Adrenal gland (tissue), 5 donors: Measurements from ENCODE around the gene AK8.

ENCODE experiments used
- CTCF ChIP-seq, 6 experiments: fragments of 450-650 bp in 4 of 6; fragments of 200-600 bp in 2 of 6; sonication (generic) in 1 of 6; IDR thresholded peaks; 1 replicate in 5 of 6; 2 replicates in 1 of 6; pipeline versions ENCODE4 v1.5.1 to v1.8.0; 2016 to 2021; ENCODE audit warnings: antibody characterized with exemption in 6 of 6, mild to moderate bottlenecking in 2 of 6, moderate library complexity in 1 of 6
- POLR2A ChIP-seq, 2 donors: fragments of 450-650 bp; IDR thresholded peaks; one replicate each; pipeline ENCODE4 v1.6.1; 2017; ENCODE audit warnings: antibody characterized with exemption in 2 of 2, mild to moderate bottlenecking in 2 of 2, moderate library complexity in 1 of 2
- donor health status: DM: no; HTN: no; CAD: no.

- TF ChIP-seq CTCF (IDR thresholded peaks at IDR 0.05) (no peak), POLR2A (IDR thresholded peaks at IDR 0.05) (no peak)
These were observed 49.8 kb downstream of the AK8 start for GRCh38 chr9:132828201-132828770.
